Suprapubic skin (tissue), 4 donors: Measurements from ENCODE around the gene NAP1L4. TPM values are rescaled to one million over a fixed set of nuclear protein-coding genes. Genes with fewer than 3 reads are reported as not detected.
"Not testable (repeated sequence)": the region's sequence is repeated elsewhere in the genome, so short reads cannot be mapped to it uniquely, and the experiment has no call there.

Source experiments
- DNase-seq, 2 donors: peaks; one replicate each; pipeline ENCODE4 v3.0.0-alpha.2; 2019; ENCODE audit warnings: low spot score in 2 of 2
- H3K27ac ChIP-seq: fragments of 200-600 bp; sonication (generic); one replicate; pipeline ENCODE4 v1.5.1; 2019
- H3K27me3 ChIP-seq: fragments of 200-600 bp; sonication (generic); one replicate; pipeline ENCODE4 v1.5.1; 2019
- H3K36me3 ChIP-seq: fragments of 200-600 bp; sonication (generic); one replicate; pipeline ENCODE4 v1.5.1; 2019
- H3K4me1 ChIP-seq: fragments of 200-600 bp; sonication (generic); one replicate; pipeline ENCODE4 v1.5.1; 2019
- H3K4me3 ChIP-seq: fragments of 200-600 bp; sonication (generic); one replicate; pipeline ENCODE4 v1.5.1; 2019; ENCODE audit warnings: mild to moderate bottlenecking
- H3K9me3 ChIP-seq: fragments of 200-600 bp; sonication (generic); one replicate; pipeline ENCODE4 v1.5.1; 2019
- CTCF ChIP-seq, 2 donors: fragments of 200-600 bp in 1 of 2; fragments of 450-650 bp in 1 of 2; sonication (generic) in 1 of 2; IDR thresholded peaks; one replicate each; pipeline ENCODE4 v1.5.1; 2016 to 2019; ENCODE audit warnings: antibody characterized with exemption in 2 of 2, mild to moderate bottlenecking in 1 of 2, moderate library complexity in 1 of 2
- EP300 ChIP-seq: sonication (generic); formaldehyde crosslinking; IDR thresholded peaks from one replicate; pipeline ENCODE4 v1.6.1; 2017; ENCODE audit warnings: antibody characterized with exemption
- POLR2A ChIP-seq, 2 donors: fragments of 450-650 bp; IDR thresholded peaks; one replicate each; pipeline ENCODE4 v1.6.1; 2017; ENCODE audit warnings: antibody characterized with exemption in 2 of 2, mild to moderate bottlenecking in 2 of 2, moderate library complexity in 2 of 2
- POLR2AphosphoS5 ChIP-seq, 3 donors: sonication (generic); formaldehyde crosslinking; IDR thresholded peaks; one replicate each; pipeline ENCODE4 v1.6.1; 2017; ENCODE audit warnings: antibody characterized with exemption in 3 of 3
- WGBS: methylation state at CpG from one replicate; pipeline ENCODE4 v1.1.5; 2018; 5-methylcytosine and 5-hydroxymethylcytosine counted together
- total RNA-seq, 4 donors: library from RNA; depleted of rRNA; stranded (reverse); fragments of >200 nt; gene quantifications; one replicate each; pipeline ENCODE4 v1.1.0, GENCODE V29; 2016

NAP1L4 gene
- total RNA-seq, 4 donors from 2014 or later: 70.7 to 150 (median 97.5) TPM

GRCh38 chr11:2910401-2910955, 81.7 kb downstream of the NAP1L4 start:
- Histone ChIP-seq H3K4me3 (no peak overlapping the region), H3K27me3 (no peaks in the 10 kb centered on the region), H3K4me1 (peaks cover 40% of the 10 kb centered on the region), H3K9me3 (no peaks in the 10 kb centered on the region), H3K36me3 (no peaks in the 10 kb centered on the region), H3K27ac (no peak overlapping the region)
- WGBS: 88% methylated on average over 13 of the region's 13 CpGs
- DNase-seq: no peak
- TF ChIP-seq POLR2A (IDR thresholded peaks at IDR 0.05): no peak

- TF ChIP-seq CTCF (IDR thresholded peaks at IDR 0.05) (no peak), EP300 (no peak), POLR2AphosphoS5 (IDR thresholded peaks at IDR 0.05) (no peak), POLR2A (IDR thresholded peaks at IDR 0.05) (no peak)
- H3K36me3 ChIP-seq: no peaks in the 10 kb centered on the region
- H3K4me1 ChIP-seq: peaks cover 40% of the 10 kb centered on the region
- no peak overlapping the region for H3K27ac ChIP-seq
- 43% methylated on average over 32 of the region's 78 CpGs for WGBS
- peak overlapping the region; percentile 4 for H3K4me3 ChIP-seq
- no peak for DNase-seq
- H3K9me3 ChIP-seq: no peaks in the 10 kb centered on the region
- no peaks in the 10 kb centered on the region for H3K27me3 ChIP-seq
Observed at GRCh38 chr11:2909133-2909902, 82.8 kb downstream of the NAP1L4 start.

- Histone ChIP-seq H3K27ac (no peak overlapping the region), H3K4me3 (no peak overlapping the region), H3K4me1 (peaks cover 42% of the 10 kb centered on the region), H3K27me3 (no peaks in the 10 kb centered on the region), H3K36me3 (no peaks in the 10 kb centered on the region), H3K9me3 (no peaks in the 10 kb centered on the region)
- no peak for TF ChIP-seq CTCF (IDR thresholded peaks at IDR 0.05)
- TF ChIP-seq POLR2A (IDR thresholded peaks at IDR 0.05): no peak
- no peak for TF ChIP-seq POLR2AphosphoS5 (IDR thresholded peaks at IDR 0.05)
- no peak for TF ChIP-seq EP300
- 100% methylated on average over 3 of the region's 14 CpGs for WGBS
- DNase-seq: no peak
Observed at GRCh38 chr11:2908130-2908529, 84.0 kb downstream of the NAP1L4 start.

DNA sequence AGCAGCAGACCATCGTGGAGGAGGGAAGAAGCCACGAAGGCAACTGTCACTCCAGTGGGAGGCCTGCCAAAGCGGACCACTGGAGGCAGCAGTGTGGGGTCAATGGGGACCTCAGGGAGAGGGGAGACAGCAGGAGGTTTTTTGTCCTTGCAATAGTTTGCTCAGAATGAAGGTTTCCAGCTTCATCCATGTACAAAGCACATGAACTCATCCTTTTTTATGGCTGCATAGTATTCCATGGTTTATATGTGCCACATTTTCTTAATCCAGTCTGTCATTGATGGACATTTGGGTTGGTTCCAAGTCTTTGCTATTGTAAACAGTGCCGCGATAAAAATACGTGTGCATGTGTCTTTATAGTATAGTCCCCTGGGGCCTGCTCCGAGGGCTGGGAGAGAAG, 86.8 kb downstream of the NAP1L4 start:
- not testable (repeated sequence) for DNase-seq, H3K9me3 ChIP-seq, H3K36me3 ChIP-seq, H3K4me3 ChIP-seq, H3K27ac ChIP-seq, H3K27me3 ChIP-seq
- H3K4me1 ChIP-seq: peaks cover 40% of the 10 kb centered on the region
- 90% methylated on average over 7 of the region's 7 CpGs for WGBS

DNA sequence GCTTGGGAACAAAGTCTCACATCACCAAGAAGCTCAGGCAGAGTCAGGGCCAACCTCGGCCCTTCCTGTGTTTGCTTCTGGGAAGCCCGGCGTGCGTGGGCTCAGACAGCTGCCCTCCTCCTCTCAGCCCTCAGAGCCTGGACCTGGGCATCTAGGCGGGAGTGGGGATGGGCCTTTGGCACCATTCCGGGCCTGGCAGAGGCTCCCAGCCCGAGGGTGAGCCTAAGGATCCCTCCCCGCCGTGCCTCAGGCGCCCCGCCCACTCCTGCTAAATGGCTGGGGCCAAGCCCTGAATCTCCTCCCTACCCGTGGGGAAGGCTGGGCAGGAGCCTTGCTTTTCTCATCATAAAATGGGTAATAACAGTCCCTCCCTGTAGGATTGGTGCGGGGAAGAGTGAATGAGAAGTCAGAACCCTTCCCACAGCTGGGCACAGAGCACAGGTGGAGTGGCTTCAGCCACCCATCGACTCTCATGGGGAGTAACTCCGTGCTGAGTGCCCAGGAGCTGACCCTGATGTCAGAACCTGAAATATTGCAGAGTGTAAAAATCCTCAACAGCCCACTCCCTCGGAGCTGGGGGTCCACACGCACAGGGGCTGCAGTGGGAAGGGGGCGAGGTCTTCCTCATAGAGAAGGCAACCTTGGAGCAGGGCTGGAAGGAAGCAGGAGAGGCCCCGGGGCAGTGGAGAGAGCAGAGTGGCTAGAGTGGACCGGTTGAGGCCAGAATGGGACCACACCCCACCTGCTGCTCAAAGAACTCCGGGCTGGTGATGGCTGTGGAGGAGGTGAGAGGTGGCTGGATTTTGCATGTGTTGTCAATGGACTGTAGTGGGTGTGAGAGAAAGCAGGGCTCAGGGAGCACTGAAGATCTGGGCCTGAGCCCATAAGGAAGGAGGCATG, 87.7 kb downstream of the NAP1L4 start:
- TF ChIP-seq CTCF (IDR thresholded peaks at IDR 0.05) (no peak), POLR2A (IDR thresholded peaks at IDR 0.05) (no peak), POLR2AphosphoS5 (IDR thresholded peaks at IDR 0.05) (no peak), EP300 (no peak)
- no peaks in the 10 kb centered on the region for H3K27me3 ChIP-seq
- no peak overlapping the region for H3K4me3 ChIP-seq
- H3K36me3 ChIP-seq: no peaks in the 10 kb centered on the region
- H3K27ac ChIP-seq: peak overlapping the region; percentile 39
- DNase-seq: no peak
- H3K4me1 ChIP-seq: peaks cover 43% of the 10 kb centered on the region
- 51% methylated on average over 17 of the region's 21 CpGs for WGBS
- H3K9me3 ChIP-seq: no peaks in the 10 kb centered on the region

GRCh38 chr11:2903672-2904011, 88.5 kb downstream of the NAP1L4 start:
- Histone ChIP-seq H3K27me3 (no peaks in the 10 kb centered on the region), H3K4me3 (no peak overlapping the region), H3K27ac (no peak overlapping the region), H3K4me1 (peaks cover 45% of the 10 kb centered on the region), H3K36me3 (no peaks in the 10 kb centered on the region), H3K9me3 (no peaks in the 10 kb centered on the region)
- TF ChIP-seq EP300 (no peak), CTCF (IDR thresholded peaks at IDR 0.05) (no peak), POLR2A (IDR thresholded peaks at IDR 0.05) (no peak), POLR2AphosphoS5 (IDR thresholded peaks at IDR 0.05) (no peak)
- no peak for DNase-seq
- 67% methylated on average over 7 of the region's 7 CpGs for WGBS
